ENCODE results near the gene POMC.
"Not testable (repeated sequence)": the region's sequence is repeated elsewhere in the genome, so short reads cannot be mapped to it uniquely, and the experiment has no call there.

The POMC gene

GRCh38 chr2:25131253-25131566, 37.2 kb downstream of the POMC start:
- Histone ChIP-seq H3K27me3 (ENCODE audit: control insufficient read depth, insufficient read depth, low read length) (no peaks in the 10 kb centered on the region), H3K4me1 (ENCODE audit: control insufficient read depth, low read depth, low read length) (peaks cover 2% of the 10 kb centered on the region), H3K9me3 (ENCODE audit: control insufficient read depth, low read depth, low read length) (no peaks in the 10 kb centered on the region), H3K4me3 (ENCODE audit: low read length) (no peak overlapping the region), H3K36me3 (ENCODE audit: control insufficient read depth, low read depth, low read length) (no peaks in the 10 kb centered on the region), H3K27ac (ENCODE audit: low read length) (no peak overlapping the region), H3K9ac (ENCODE audit: low read length) (no peak overlapping the region)

GRCh38 chr2:25129901-25130520, 38.4 kb downstream of the POMC start:
- Histone ChIP-seq H3K9me3 (ENCODE audit: control insufficient read depth, low read depth, low read length) (no peaks in the 10 kb centered on the region), H3K4me1 (ENCODE audit: control insufficient read depth, low read depth, low read length) (peaks cover 2% of the 10 kb centered on the region), H3K36me3 (ENCODE audit: control insufficient read depth, low read depth, low read length) (no peaks in the 10 kb centered on the region), H3K27ac (ENCODE audit: low read length) (no peak overlapping the region), H3K27me3 (ENCODE audit: control insufficient read depth, insufficient read depth, low read length) (no peaks in the 10 kb centered on the region), H3K4me3 (ENCODE audit: low read length) (no peak overlapping the region), H3K9ac (ENCODE audit: low read length) (no peak overlapping the region)

GRCh38 chr2:25127646-25128045, 40.7 kb downstream of the POMC start:
- Histone ChIP-seq H3K36me3 (ENCODE audit: control insufficient read depth, low read depth, low read length) (no peaks in the 10 kb centered on the region), H3K27me3 (ENCODE audit: control insufficient read depth, insufficient read depth, low read length) (no peaks in the 10 kb centered on the region), H3K4me3 (ENCODE audit: low read length) (no peak overlapping the region), H3K27ac (ENCODE audit: low read length) (no peak overlapping the region), H3K9me3 (ENCODE audit: control insufficient read depth, low read depth, low read length) (no peaks in the 10 kb centered on the region), H3K4me1 (ENCODE audit: control insufficient read depth, low read depth, low read length) (peaks cover 2% of the 10 kb centered on the region), H3K9ac (ENCODE audit: low read length) (no peak overlapping the region)

GRCh38 chr2:25127071-25127470, 41.3 kb downstream of the POMC start:
- not testable (repeated sequence) for H3K9me3 ChIP-seq (ENCODE audit: control insufficient read depth, low read depth, low read length); H3K9ac ChIP-seq (ENCODE audit: low read length); H3K27ac ChIP-seq (ENCODE audit: low read length); H3K4me1 ChIP-seq (ENCODE audit: control insufficient read depth, low read depth, low read length); H3K4me3 ChIP-seq (ENCODE audit: low read length); H3K27me3 ChIP-seq (ENCODE audit: control insufficient read depth, insufficient read depth, low read length); H3K36me3 ChIP-seq (ENCODE audit: control insufficient read depth, low read depth, low read length)

GRCh38 chr2:25125976-25126375, 42.4 kb downstream of the POMC start:
- no peaks in the 10 kb centered on the region for H3K9me3 ChIP-seq (ENCODE audit: control insufficient read depth, low read depth, low read length)
- no peak overlapping the region for H3K27ac ChIP-seq (ENCODE audit: low read length)
- H3K4me3 ChIP-seq (ENCODE audit: low read length): no peak overlapping the region
- no peaks in the 10 kb centered on the region for H3K36me3 ChIP-seq (ENCODE audit: control insufficient read depth, low read depth, low read length)
- no peaks in the 10 kb centered on the region for H3K27me3 ChIP-seq (ENCODE audit: control insufficient read depth, insufficient read depth, low read length)
- peaks cover 2% of the 10 kb centered on the region for H3K4me1 ChIP-seq (ENCODE audit: control insufficient read depth, low read depth, low read length)
- H3K9ac ChIP-seq (ENCODE audit: low read length): no peak overlapping the region

- peaks cover 2% of the 10 kb centered on the region for H3K4me1 ChIP-seq (ENCODE audit: control insufficient read depth, low read depth, low read length)
- H3K9me3 ChIP-seq (ENCODE audit: control insufficient read depth, low read depth, low read length): no peaks in the 10 kb centered on the region
- H3K36me3 ChIP-seq (ENCODE audit: control insufficient read depth, low read depth, low read length): no peaks in the 10 kb centered on the region
- no peak overlapping the region for H3K27ac ChIP-seq (ENCODE audit: low read length)
- no peak overlapping the region for H3K9ac ChIP-seq (ENCODE audit: low read length)
- H3K27me3 ChIP-seq (ENCODE audit: control insufficient read depth, insufficient read depth, low read length): no peaks in the 10 kb centered on the region
- H3K4me3 ChIP-seq (ENCODE audit: low read length): no peak overlapping the region
Measured at GRCh38 chr2:25125189-25125588, 43.2 kb downstream of the POMC start.

- H3K27me3 ChIP-seq (ENCODE audit: control insufficient read depth, insufficient read depth, low read length): no peaks in the 10 kb centered on the region
- no peaks in the 10 kb centered on the region for H3K4me1 ChIP-seq (ENCODE audit: control insufficient read depth, low read depth, low read length)
- no peak overlapping the region for H3K9ac ChIP-seq (ENCODE audit: low read length)
- no peaks in the 10 kb centered on the region for H3K9me3 ChIP-seq (ENCODE audit: control insufficient read depth, low read depth, low read length)
- H3K36me3 ChIP-seq (ENCODE audit: control insufficient read depth, low read depth, low read length): no peaks in the 10 kb centered on the region
- no peak overlapping the region for H3K27ac ChIP-seq (ENCODE audit: low read length)
- no peak overlapping the region for H3K4me3 ChIP-seq (ENCODE audit: low read length)
Measured at GRCh38 chr2:25123682-25124081, 44.7 kb downstream of the POMC start.

- Histone ChIP-seq H3K4me3 (ENCODE audit: low read length) (no peak overlapping the region), H3K9ac (ENCODE audit: low read length) (no peak overlapping the region), H3K4me1 (ENCODE audit: control insufficient read depth, low read depth, low read length) (no peaks in the 10 kb centered on the region), H3K36me3 (ENCODE audit: control insufficient read depth, low read depth, low read length) (no peaks in the 10 kb centered on the region), H3K27me3 (ENCODE audit: control insufficient read depth, insufficient read depth, low read length) (no peaks in the 10 kb centered on the region), H3K9me3 (ENCODE audit: control insufficient read depth, low read depth, low read length) (no peaks in the 10 kb centered on the region), H3K27ac (ENCODE audit: low read length) (no peak overlapping the region)
Measured at GRCh38 chr2:25122367-25122766, 46.0 kb downstream of the POMC start.

GRCh38 chr2:25119263-25119662, 49.1 kb downstream of the POMC start:
- Histone ChIP-seq H3K27me3 (ENCODE audit: control insufficient read depth, insufficient read depth, low read length) (no peaks in the 10 kb centered on the region), H3K4me3 (ENCODE audit: low read length) (no peak overlapping the region), H3K36me3 (ENCODE audit: control insufficient read depth, low read depth, low read length) (no peaks in the 10 kb centered on the region), H3K9me3 (ENCODE audit: control insufficient read depth, low read depth, low read length) (no peaks in the 10 kb centered on the region), H3K9ac (ENCODE audit: low read length) (no peak overlapping the region), H3K27ac (ENCODE audit: low read length) (no peak overlapping the region), H3K4me1 (ENCODE audit: control insufficient read depth, low read depth, low read length) (no peaks in the 10 kb centered on the region)

GRCh38 chr2:25116956-25117355, 51.4 kb downstream of the POMC start:
- Histone ChIP-seq H3K36me3 (ENCODE audit: control insufficient read depth, low read depth, low read length) (no peaks in the 10 kb centered on the region), H3K27me3 (ENCODE audit: control insufficient read depth, insufficient read depth, low read length) (no peaks in the 10 kb centered on the region), H3K9ac (ENCODE audit: low read length) (no peak overlapping the region), H3K4me1 (ENCODE audit: control insufficient read depth, low read depth, low read length) (no peaks in the 10 kb centered on the region), H3K27ac (ENCODE audit: low read length) (no peak overlapping the region), H3K9me3 (ENCODE audit: control insufficient read depth, low read depth, low read length) (no peaks in the 10 kb centered on the region), H3K4me3 (ENCODE audit: low read length) (no peak overlapping the region)

- Histone ChIP-seq H3K27ac (ENCODE audit: low read length) (no peak overlapping the region), H3K9me3 (ENCODE audit: control insufficient read depth, low read depth, low read length) (no peaks in the 10 kb centered on the region), H3K27me3 (ENCODE audit: control insufficient read depth, insufficient read depth, low read length) (no peaks in the 10 kb centered on the region), H3K4me3 (ENCODE audit: low read length) (no peak overlapping the region), H3K9ac (ENCODE audit: low read length) (no peak overlapping the region), H3K36me3 (ENCODE audit: control insufficient read depth, low read depth, low read length) (no peaks in the 10 kb centered on the region), H3K4me1 (ENCODE audit: control insufficient read depth, low read depth, low read length) (no peaks in the 10 kb centered on the region)
Measured at GRCh38 chr2:25115902-25116301, 52.5 kb downstream of the POMC start.

- no peak overlapping the region for H3K4me3 ChIP-seq (ENCODE audit: low read length)
- no peaks in the 10 kb centered on the region for H3K36me3 ChIP-seq (ENCODE audit: control insufficient read depth, low read depth, low read length)
- no peak overlapping the region for H3K9ac ChIP-seq (ENCODE audit: low read length)
- H3K27ac ChIP-seq (ENCODE audit: low read length): no peak overlapping the region
- H3K4me1 ChIP-seq (ENCODE audit: control insufficient read depth, low read depth, low read length): no peaks in the 10 kb centered on the region
- no peaks in the 10 kb centered on the region for H3K27me3 ChIP-seq (ENCODE audit: control insufficient read depth, insufficient read depth, low read length)
- H3K9me3 ChIP-seq (ENCODE audit: control insufficient read depth, low read depth, low read length): no peaks in the 10 kb centered on the region
Measured at GRCh38 chr2:25115249-25115883, 53.0 kb downstream of the POMC start.
